CD4-positive, alpha-beta T cell treated with Interleukin-21 for 1 hour (primary cell): Measurements from ENCODE around the gene RFC4.
"Not testable (repeated sequence)": the region's sequence is repeated elsewhere in the genome, so short reads cannot be mapped to it uniquely, and the experiment has no call there.

Source experiments
- DNase-seq: peaks from one replicate; pipeline ENCODE4 v3.0.0-alpha.2; 2020

Gene RFC4

DNA sequence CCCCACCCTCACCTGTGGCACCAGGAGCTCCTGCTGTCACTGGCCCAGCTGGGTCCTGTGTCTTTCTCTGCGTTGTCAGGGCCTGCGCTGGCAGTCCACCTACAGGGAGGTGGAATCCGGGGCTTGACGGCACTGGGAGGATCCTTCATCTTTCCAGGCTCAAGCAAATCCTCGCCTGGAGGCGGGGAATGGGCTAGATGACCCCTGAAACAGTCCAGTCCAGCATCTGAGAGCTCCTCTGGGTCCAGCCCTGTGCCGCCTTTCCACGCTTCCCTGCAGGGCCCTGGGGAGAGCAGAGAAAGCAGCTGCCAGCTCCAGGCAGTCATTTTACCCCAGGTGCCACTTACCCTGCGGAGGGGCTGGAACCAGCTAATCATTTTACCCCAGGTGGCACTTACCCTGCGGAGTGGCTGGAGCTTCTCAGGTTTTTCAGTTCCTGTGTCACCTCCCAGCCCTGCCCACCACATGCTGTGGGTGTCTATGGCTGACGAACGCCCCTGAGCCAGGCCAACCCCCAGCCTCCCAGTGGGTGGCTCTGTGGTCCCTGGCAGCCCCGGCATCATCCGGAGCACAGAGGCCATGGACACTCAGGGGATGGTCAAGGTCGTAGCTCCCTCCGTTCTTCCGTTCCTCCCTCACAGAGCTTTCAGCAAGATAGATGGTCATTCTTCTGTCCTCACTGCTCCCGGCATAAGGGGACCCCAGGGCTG is 18.3 kb upstream of the RFC4 start:
- no peak for DNase-seq

DNA sequence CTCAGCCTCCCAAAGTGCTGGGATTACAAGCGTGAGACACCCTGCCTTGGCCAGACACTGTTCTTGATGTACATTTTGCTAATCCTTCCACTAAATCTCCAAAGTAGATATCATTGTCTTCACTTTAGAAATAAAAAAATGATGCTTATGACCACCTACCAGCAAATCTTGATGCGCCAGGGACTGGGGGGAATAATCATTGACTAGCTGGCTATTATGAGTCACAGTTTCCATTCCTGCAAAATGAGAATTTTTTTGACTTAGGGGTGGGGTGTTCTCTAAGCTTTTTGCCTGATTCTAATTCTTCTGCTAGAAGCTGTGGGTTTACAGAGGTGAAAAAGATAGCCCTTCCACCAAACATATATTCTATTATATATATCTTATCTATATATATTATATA is 17.1 kb upstream of the RFC4 start:
- DNase-seq, result no peak

DNA sequence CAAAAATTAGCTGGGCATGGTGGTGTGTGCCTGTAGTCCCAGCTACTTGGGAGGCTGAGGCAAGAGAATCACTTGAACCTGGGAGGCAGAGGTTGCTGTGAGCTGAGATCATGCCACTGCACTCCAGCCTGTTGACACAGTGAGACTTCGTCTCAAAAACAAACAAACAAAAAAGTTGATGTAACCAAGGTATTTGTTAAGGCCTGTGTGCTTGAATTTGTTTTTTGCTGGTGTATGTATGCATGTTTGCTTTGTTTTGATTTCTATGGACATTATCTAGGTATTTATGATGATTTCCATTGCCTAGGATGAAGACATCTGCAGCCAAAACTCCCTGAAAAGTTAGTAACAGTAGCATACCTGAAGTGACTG is 16.1 kb upstream of the RFC4 start:
- DNase-seq, result not testable (repeated sequence)

DNA sequence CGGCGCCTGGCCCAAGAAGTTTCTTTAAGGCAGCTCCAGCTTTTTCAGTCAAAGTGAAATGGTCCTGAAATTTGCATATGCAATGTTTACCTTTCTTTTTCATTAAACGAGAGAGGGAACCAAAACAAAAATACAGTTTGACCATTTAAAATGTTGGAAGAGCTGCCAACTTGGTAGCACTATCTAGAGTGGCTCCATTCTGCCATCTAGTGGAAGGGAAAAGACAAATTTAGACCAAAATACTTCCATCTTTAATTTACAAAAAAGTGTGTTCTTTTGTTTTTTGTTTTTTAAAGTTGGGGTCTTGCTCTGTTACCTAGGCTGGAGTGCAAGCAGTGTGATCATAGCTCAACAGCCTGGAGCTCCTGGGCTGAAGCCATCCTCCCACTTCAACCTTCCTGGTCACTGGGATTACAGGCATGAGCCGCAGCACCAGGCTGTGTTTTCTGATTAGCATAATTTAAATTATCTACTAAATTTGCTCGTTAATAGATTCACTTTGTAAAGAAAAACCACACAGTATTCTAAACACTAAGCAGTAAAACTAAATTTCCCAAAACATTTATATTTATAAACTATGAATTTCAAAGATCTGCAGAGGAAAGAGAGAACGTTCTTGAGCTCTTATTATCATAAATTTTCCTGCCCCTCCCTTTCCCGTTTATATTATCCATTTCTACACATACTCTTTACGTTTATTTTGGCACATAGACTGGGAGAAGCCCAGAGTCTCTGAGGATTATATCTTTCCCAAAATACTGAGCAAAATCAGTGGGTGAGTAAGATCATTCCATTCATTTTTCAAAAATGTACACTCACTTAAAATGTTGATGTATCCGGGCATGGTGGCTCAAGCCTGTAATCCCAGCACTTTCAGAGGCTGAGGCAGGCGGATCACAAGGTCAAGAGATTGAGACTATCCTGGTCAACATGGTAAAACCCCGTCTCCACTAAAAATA is 15.4 kb upstream of the RFC4 start:
- peak; percentile 66 for DNase-seq

DNA sequence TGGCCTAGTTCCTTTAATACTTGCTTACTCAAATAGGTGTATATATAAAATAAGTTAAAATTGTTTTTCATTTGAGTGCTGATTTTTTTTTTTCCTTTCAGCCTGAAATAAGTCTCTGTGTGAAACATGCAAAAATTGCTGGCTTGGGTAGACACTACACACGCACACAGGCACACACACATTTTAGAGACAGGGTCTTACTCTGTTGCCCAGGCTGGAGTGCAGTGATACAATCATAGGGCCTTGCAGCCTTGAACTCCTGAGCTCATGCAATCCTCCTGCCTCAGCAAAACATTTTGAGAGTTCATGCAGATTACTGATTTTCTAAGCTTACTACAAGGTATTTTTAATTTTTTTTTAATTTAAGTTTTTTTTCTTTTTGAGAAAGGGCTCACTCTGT is 12.7 kb upstream of the RFC4 start:
- no peak for DNase-seq

DNA sequence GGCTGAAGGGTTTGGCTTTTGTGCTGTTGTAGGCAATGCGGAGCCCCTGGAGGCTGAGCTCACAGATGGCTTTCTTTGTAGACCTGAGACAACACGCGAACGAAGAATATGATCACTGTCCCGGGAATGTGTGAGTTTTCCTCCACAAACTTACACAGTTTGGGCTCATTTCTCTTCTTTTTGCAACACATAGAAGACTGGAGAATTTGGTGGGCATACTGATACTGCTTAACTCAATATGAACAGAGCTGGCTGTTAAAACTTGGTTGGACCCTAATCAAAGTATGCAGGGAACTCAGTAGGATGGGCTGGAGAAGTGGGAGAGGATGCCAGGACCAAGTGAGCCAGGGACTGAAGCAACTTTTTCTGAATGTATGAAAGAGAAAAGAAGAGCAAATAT is 12.2 kb upstream of the RFC4 start:
- no peak for DNase-seq

DNA sequence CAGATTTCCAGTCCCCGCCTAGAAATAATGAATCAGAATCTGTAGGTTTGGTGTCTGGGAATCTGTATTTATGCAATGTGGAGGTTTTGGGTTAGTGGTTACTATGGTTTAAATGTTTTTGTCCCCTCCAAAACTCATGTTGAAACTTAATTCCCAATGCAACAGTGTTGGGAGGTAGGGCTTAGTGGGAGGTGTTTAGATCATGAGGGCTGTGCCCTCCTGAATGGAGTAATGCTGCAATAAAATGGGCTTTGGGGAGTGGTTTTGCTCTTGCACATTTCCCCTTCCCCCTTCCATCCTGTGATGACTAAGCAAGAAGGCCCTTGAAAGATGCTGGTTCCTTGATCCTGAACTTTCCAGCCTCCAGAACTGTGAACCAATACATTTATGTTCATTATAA is 9.2 kb upstream of the RFC4 start:
- DNase-seq, result no peak

DNA sequence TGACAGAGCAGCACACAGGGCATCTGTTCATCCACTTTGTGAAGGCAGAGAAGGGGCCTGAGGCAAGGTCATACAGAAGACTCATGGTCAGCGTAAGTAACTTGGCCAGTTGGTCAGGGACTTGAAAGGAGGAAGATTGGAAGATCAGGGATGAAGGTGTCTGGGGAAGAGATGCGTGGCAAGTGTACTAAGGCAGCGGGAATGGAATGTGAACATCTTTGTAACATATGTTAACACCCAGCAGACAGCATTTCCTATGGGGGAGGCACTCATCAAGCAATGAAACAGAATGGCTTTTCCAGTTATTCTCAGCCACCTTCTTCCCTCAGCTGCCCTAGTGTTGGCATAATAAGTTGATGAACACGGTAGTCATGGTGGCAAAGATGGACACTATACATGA is 7.8 kb upstream of the RFC4 start:
- no peak for DNase-seq

DNA sequence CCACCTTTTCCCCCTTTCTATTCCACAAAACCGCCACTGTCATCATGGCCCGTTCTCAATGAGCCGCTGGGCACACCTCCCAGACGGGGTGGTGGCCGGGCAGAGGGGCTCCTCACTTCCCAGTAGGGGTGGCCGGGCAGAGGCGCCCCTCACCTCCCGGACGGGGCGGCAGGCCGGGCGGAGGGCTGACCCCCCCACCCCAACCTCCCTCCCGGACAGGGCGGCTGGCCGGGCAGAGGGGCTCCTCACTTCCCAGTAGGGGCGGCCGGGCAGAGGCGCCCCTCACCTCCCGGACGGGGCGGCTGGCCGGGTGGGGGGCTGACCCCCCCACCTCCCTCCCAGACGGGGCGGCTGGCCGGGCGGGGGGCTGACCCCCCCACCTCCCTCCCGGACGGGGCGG is 5.0 kb upstream of the RFC4 start:
- DNase-seq, result not testable (repeated sequence)

DNA sequence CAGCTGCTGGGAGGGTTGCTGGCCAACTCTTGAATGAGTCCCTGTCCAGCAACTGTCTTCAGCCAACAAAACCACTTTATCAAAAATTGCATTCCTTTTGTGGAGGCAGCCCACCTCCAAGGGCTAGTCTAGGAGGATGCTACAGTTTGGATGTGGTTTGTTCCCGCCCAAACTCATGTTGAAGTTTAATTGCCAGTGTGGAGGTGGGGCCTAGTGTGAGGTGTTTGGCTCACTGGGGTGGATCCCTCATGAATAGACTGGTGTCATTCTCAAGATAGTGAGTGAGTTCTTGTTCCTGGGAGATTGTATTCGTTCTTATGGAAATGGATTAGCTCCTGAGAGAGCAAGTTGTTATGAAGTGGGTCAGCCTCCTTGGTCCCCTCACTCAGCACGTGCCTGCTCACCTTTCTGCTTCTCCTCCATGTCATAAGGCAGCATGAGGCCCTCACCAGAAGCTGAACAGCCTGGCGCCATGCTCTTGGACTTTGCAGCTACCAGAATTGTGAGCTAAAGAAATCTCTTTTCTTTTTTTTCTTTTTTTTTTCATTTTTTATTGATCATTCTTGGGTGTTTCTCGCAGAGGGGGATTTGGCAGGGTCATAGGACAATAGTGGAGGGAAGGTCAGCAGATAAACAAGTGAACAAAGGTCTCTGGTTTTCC is 4.2 kb upstream of the RFC4 start:
- DNase-seq, result no peak

DNA sequence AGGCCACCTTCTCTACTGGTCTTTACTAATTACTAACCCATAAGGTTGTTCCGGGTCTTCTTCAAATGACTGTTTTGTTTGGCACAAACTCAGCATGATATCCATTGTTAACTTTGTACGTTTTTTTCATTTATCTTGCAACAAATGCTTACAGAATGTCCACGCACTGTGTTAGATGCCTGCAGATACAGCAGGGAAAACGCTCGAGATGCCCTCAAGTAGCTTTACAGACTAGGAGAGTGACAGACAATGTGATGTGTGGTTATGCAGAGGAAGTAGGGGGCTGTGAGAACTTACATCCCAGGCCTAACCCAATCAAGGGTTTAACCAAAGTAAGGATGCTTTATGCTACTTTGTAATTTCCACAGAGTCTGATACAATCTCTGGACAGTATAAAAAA is 949 bp upstream of the RFC4 start:
- DNase-seq, result peak; percentile 13

DNA sequence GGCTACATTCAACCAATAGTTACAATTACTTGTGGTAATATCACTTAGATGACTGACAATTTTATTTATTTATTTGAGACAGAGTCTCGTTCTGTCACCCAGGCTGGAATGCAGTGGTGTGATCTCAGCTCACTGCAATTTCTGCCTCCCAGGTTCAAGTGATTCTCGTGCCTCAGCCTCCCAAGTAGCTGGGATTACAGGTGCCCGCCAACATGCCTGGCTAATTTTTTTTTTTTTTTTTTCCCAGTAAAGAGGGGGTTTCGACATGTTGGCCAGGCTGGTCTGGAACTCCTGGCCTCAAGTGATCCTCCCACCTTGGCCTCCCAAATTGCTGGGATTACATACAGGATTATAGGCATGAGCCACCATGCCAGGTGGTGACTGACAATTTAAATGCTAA is 2.8 kb downstream of the RFC4 start:
- not testable (repeated sequence) for DNase-seq

DNA sequence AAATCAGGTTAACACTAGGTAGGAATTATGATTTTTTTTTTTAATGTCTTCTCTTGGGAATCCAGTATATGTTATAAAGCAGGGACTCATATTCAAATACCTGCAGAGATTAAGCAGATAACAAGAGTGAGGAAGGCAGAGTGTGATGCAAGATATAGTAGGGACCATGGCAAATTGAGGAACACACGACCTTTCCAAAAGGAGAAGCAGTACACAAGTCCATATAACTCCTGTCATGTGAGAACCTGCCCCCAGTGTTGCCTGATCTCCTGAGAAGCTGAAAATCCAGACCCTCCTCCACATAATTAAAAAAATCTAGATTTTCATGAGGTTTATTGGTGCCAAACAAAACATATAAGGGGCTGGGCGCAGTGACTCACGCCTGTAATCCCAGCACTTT is 3.6 kb downstream of the RFC4 start:
- DNase-seq, result no peak

DNA sequence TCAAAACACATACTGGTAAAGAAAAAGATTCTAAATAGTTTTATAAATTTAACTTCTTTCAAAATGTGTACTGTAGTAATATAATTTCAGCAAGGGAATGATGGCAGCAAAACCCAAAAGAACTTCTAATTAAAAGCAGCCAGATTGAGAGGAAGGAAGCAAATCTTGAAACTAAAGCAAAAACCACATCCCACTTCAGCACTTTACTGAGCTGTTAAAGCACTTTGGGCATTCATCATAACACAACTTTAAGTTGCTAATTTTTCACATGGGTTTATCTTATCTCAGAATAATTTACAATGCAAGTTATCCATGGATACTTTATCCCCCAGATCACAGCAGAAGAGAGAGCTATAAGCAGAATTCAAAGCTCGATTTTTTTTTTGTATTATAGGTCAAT is 6.0 kb downstream of the RFC4 start:
- DNase-seq, result no peak

DNA sequence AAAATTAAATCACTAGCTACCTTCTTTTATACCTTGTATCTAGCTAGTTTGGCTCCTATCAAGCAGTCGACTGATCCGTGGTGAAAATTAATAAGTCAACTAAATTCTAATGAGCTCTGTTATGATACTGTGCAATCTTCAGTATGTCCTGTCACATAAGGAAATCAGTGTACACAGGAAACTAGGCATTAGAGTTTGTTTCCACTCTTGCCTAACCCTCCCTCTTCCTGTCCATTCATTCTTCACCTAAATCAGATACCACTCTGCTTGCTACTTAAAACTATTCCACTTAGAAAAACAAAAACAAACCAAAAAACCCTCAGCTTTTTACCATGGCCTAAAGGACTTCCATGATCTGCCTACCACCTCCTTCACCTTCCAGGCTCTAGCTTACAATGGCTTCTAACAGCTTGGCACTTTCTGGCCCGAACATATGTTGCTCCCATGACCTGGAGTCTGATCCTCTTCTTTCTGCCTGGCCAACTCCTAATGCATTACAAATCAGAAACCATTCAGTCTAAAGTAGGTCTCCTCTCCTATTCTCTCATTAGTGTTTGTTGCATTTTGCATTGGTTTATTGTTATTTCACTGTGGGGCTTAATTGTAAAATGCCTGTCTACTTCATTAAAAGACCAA is 7.9 kb downstream of the RFC4 start:
- no peak for DNase-seq

DNA sequence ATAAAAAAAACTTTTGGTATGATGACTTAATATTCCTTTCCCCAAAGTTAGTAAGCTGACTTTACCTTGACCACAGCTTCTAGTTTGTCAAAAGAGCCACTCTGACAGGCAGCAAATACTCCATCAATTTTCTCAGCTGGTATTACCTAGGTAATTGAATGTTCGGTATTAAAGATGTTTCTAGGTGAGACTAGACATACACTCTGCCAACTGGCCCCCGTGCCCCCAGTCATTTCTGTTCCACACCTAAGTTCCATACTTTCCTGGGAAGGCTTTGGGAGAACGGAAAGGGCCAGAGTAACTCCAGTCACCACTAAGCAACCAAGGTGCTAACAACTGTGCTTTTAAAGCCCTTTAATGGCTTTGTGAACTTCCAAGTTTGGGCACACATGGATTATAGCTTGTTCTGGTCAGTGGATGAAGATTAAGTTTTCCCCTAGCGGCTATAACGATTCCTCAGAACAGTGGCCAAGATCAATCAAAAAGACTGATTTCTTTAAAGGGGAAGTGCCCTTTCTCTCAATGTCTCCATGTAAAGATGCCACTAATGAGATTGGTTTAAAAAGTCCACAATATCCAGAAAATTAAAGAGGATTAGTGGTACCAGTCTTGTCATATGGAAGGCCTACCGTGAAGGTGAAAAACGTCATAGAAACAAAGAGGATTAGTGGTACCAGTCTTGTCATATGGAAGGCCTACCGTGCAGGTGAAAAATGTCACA is 15.9 kb downstream of the RFC4 start:
- DNase-seq, result peak; percentile 25

DNA sequence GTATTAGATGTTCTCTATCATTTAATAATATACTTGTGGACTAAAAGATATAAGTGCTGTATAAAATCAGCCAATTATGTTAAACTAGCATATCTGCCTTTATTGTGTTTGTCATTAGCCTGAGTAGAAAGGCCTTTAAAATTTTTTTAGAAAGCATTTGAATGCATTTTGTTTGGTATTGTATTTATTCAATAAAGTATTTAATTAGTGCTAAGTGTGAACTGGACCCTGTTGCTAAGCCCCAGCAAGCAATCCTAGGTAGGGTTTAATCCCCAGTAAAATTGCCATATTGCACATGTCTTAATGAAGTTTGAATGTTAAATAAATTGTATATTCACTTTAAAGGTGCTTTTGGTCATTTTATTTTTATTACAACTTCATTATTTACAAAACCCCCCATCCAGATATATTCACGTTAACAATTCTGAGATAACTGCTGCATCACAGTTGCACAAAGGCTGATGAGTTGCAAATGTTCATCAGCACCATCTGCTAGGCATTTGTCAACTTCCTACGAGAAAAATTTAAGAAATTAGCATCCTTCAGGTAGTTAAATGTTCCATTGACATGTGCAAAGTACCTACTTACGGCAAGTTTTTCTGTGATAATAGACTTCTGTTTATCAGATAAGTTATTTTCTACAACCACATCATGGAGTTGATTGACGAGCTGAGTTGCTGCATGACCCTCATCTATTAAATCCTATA is 16.6 kb downstream of the RFC4 start:
- DNase-seq, result no peak

DNA sequence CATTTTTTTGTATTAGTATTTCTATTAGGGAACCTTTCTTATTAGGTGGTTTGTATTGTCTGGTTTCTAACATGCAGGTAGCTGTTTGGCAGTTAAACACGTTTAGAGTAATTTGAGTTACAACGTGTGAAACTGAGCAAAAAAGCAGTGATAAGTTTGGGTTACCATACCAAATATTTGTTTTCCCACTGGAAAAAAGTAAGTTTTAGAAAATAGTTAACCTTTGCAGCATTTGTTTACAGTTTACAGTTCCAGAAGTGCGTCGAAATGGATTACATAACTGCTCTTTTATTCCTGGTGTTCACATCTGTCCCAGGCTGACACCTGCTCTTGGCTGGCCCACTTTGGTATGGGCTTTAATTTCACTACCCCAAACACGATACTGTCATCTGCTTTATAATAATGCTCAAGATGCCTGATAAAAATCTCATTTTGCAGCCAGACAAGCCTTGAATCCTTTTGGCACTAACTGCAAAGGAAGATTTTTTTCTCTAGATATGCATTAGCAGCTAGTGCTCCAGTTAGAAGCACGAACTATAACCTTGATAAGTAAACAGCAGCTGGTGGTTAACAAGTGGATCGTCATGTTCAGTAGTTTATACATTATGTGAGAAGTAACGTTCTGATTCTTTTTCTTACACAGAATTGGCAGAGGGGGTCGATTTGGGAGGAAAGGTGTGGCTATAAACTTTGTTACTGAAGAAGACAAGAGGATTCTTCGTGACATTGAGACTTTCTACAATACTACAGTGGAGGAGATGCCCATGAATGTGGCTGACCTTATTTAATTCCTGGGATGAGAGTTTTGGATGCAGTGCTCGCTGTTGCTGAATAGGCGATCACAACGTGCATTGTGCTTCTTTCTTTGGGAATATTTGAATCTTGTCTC is 17.6 kb downstream of the RFC4 start:
- DNase-seq, result peak; percentile 23

DNA sequence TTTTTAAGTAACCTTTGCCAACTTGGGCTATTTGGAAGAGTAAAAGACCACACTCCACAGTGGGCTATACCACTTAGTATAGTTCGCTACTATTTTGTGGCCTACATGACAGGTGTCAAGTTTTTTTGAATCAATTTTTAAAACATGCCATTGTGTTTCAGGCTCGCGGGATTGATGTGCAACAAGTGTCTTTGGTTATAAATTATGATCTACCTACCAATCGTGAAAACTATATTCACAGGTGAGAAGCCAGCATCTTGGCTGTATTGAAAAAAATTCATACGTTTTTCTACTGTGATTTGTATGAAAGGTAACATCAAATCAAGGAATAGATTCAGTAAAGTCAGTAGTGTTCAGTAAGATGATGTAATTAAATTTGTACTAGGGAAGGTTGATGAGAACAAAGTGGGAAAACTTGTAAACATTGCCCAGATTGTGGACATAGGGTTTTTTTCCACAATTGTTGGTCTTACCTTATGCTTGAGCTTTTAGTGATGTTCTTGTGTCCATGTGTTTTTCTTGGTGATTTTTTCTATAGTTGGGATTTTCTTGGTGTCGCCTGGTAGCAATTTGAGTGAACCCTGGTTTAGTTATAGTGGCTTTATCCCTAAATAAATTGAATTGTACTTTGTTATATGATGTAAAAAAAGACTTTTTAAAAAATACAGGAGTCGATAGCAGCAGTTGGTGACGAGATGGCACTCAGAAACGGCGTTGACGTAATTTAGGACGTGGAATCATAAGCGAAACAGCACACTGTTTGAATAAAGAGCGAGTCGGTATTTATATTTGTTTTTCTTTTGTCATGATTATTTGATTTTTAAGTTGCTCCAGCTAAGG is 18.4 kb downstream of the RFC4 start:
- peak; percentile 25 for DNase-seq

DNA sequence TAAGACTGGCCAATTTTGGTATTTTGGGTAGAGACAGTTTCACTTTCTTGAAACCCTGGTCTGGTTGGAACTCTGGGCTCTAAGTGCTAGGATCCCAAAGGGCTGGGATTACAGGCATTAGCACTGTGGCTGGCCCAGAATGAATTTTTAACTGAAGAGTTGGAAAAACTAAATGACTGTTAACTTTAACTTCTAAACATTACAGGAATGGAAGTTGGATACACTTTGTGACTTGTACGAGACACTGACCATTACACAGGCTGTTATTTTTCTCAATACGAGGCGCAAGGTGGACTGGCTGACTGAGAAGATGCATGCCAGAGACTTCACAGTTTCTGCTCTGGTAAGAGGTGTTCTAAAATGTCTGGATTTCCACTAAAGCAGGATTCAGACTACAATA is 19.4 kb downstream of the RFC4 start:
- DNase-seq, result no peak
